Uterus (tissue), 2 donors: ENCODE results near the gene SIX5.

ENCODE experiments used
- CTCF ChIP-seq, 4 experiments: fragments of 200-600 bp in 2 of 4; fragments of 450-650 bp in 2 of 4; sonication (generic) in 2 of 4; IDR thresholded peaks; one replicate each; pipeline ENCODE4 v1.5.1; 2016 to 2019; ENCODE audit warnings: antibody characterized with exemption in 4 of 4, mild to moderate bottlenecking in 2 of 4, moderate library complexity in 1 of 4
- POLR2A ChIP-seq, 2 donors: fragments of 450-650 bp; IDR thresholded peaks; one replicate each; pipeline ENCODE4 v1.6.1; 2016; ENCODE audit warnings: antibody characterized with exemption in 2 of 2, mild to moderate bottlenecking in 1 of 2, moderate library complexity in 1 of 2

- peak; percentile 89 to 97 (median 92) for TF ChIP-seq CTCF (IDR thresholded peaks at IDR 0.05)
- no peak for TF ChIP-seq POLR2A (IDR thresholded peaks at IDR 0.05)
These were observed 30.0 kb upstream of the SIX5 start for GRCh38 chr19:45798995-45799517.
